ENCODE measurements around the gene TADA2A.

TADA2A gene

GRCh38 chr17:37463039-37463438 lies 56.4 kb downstream of the TADA2A start:
- DNase-seq (ENCODE audit: low spot score), result no peak

- DNase-seq (ENCODE audit: low spot score), result no peak
These were observed 58.5 kb downstream of the TADA2A start for GRCh38 chr17:37465069-37465616.

GRCh38 chr17:37466471-37466870 lies 59.8 kb downstream of the TADA2A start:
- no peak for DNase-seq (ENCODE audit: low spot score)

GRCh38 chr17:37470181-37470580 lies 63.5 kb downstream of the TADA2A start:
- no peak for DNase-seq (ENCODE audit: low spot score)

- DNase-seq (ENCODE audit: low spot score), result no peak
These were observed 69.2 kb downstream of the TADA2A start for GRCh38 chr17:37475731-37476420.

GRCh38 chr17:37476431-37477120 lies 69.9 kb downstream of the TADA2A start:
- no peak for DNase-seq (ENCODE audit: low spot score)

- no peak for DNase-seq (ENCODE audit: low spot score)
These were observed 71.5 kb downstream of the TADA2A start for GRCh38 chr17:37478187-37478586.

- DNase-seq (ENCODE audit: low spot score), result no peak
These were observed 72.3 kb downstream of the TADA2A start for GRCh38 chr17:37479025-37479424.

GRCh38 chr17:37480427-37480826 lies 73.7 kb downstream of the TADA2A start:
- no peak for DNase-seq (ENCODE audit: low spot score)

GRCh38 chr17:37481001-37481665 lies 74.4 kb downstream of the TADA2A start:
- no peak for DNase-seq (ENCODE audit: low spot score)

- DNase-seq (ENCODE audit: low spot score), result peak; percentile 72
These were observed 76.8 kb downstream of the TADA2A start for GRCh38 chr17:37483311-37484039.

- no peak for DNase-seq (ENCODE audit: low spot score)
These were observed 79.4 kb downstream of the TADA2A start for GRCh38 chr17:37485938-37486570.

GRCh38 chr17:37488009-37488604 lies 81.4 kb downstream of the TADA2A start:
- DNase-seq (ENCODE audit: low spot score), result no peak

GRCh38 chr17:37488607-37489196 lies 82.0 kb downstream of the TADA2A start:
- DNase-seq (ENCODE audit: low spot score), result peak; percentile 37

GRCh38 chr17:37489197-37490001 lies 82.7 kb downstream of the TADA2A start, which contains the start of gene DUSP14:
Gene DUSP14 (plus strand): TSS chr17:37489891. CDS start chr17:37512273, 22,382 bp downstream.
- peak; percentile 88 for DNase-seq (ENCODE audit: low spot score)

GRCh38 chr17:37490022-37490587 lies 83.4 kb downstream of the TADA2A start:
- peak; percentile 63 for DNase-seq (ENCODE audit: low spot score)

- peak; percentile 57 for DNase-seq (ENCODE audit: low spot score)
These were observed 84.2 kb downstream of the TADA2A start for GRCh38 chr17:37490638-37491614.

- no peak for DNase-seq (ENCODE audit: low spot score)
These were observed 85.5 kb downstream of the TADA2A start for GRCh38 chr17:37492167-37492566.

All from putamen (tissue), 1 donor.